H9 (cell line): ENCODE data around the gene DCST2. TPM values are rescaled to one million over a fixed set of nuclear protein-coding genes. Genes with fewer than 3 reads are reported as not detected.

Experiments
- DNase-seq: peaks from one replicate; pipeline ENCODE4 v3.0.0-alpha.2; 2017
- H2AFZ ChIP-seq: one replicate; pipeline ENCODE4 v1.6.1; 2013; ENCODE audit warnings: mild to moderate bottlenecking, low read length, control low read depth, moderate library complexity
- H2AK5ac ChIP-seq: 2 replicates; pipeline ENCODE4 v1.6.1; 2013; ENCODE audit warnings: low read length, control low read depth, mixed read lengths; ENCODE audit not compliant: insufficient read length
- H2BK120ac ChIP-seq: one replicate; pipeline ENCODE4 v1.6.1; 2013; ENCODE audit warnings: low read depth, mild to moderate bottlenecking, low read length, control low read depth, inconsistent platforms; ENCODE audit not compliant: poor library complexity, severe bottlenecking
- H2BK12ac ChIP-seq: 2 replicates; pipeline ENCODE4 v1.6.1; 2013; ENCODE audit warnings: low read length, control low read depth, mixed read lengths, low read depth; ENCODE audit not compliant: insufficient read length
- H2BK15ac ChIP-seq: 2 replicates; pipeline ENCODE4 v1.6.1; 2013; ENCODE audit warnings: low read depth, low read length, control low read depth
- H2BK20ac ChIP-seq: one replicate; pipeline ENCODE4 v1.6.1; 2013; ENCODE audit warnings: low read depth, mild to moderate bottlenecking, low read length, control low read depth, inconsistent platforms; ENCODE audit not compliant: poor library complexity, severe bottlenecking
- H2BK5ac ChIP-seq: 2 replicates; pipeline ENCODE4 v1.6.1; 2013; ENCODE audit warnings: low read length, control low read depth, mixed read lengths; ENCODE audit not compliant: insufficient read length
- H3K14ac ChIP-seq: 2 replicates; pipeline ENCODE4 v1.6.1; 2013; ENCODE audit warnings: low read length, control low read depth; ENCODE audit not compliant: insufficient read depth
- H3K18ac ChIP-seq: 2 replicates; pipeline ENCODE4 v1.6.1; 2013; ENCODE audit warnings: low read depth, mild to moderate bottlenecking, mixed read lengths, low read length, control low read depth; ENCODE audit not compliant: insufficient read length
- H3K23ac ChIP-seq: 2 replicates; pipeline ENCODE4 v1.6.1; 2013; ENCODE audit warnings: low read length, control low read depth, mixed read lengths, low read depth; ENCODE audit not compliant: insufficient read length
- H3K23me2 ChIP-seq: 2 replicates; pipeline ENCODE4 v1.6.1; 2013; ENCODE audit warnings: low read depth, mild to moderate bottlenecking, mixed read lengths, low read length, control low read depth; ENCODE audit not compliant: insufficient read length, poor library complexity, severe bottlenecking
- H3K27ac ChIP-seq: 2 replicates; pipeline ENCODE4 v1.5.1; 2013; ENCODE audit warnings: low read length, control low read depth, mixed read lengths, low read depth; ENCODE audit not compliant: insufficient read length
- H3K27me3 ChIP-seq: 2 replicates; pipeline ENCODE4 v1.6.1; 2013; ENCODE audit warnings: low read length, control low read depth, inconsistent platforms; ENCODE audit not compliant: insufficient read depth
- H3K4ac ChIP-seq: 2 replicates; pipeline ENCODE4 v1.6.1; 2013; ENCODE audit warnings: low read depth, mild to moderate bottlenecking, control low read depth, inconsistent platforms, low read length, moderate library complexity
- H3K4me1 ChIP-seq: 2 replicates; pipeline ENCODE4 v1.6.1; 2013; ENCODE audit warnings: low read length, control low read depth, inconsistent platforms; ENCODE audit not compliant: insufficient read depth
- H3K4me2 ChIP-seq: 2 replicates; pipeline ENCODE4 v1.6.1; 2013; ENCODE audit warnings: low read length, control low read depth, mixed read lengths; ENCODE audit not compliant: insufficient read length, insufficient read depth
- H3K56ac ChIP-seq: 2 replicates; pipeline ENCODE4 v1.6.1; 2013; ENCODE audit warnings: low read depth, mild to moderate bottlenecking, mixed read lengths, low read length, control low read depth; ENCODE audit not compliant: insufficient read length
- H3K79me1 ChIP-seq: 2 replicates; pipeline ENCODE4 v1.6.1; 2013; ENCODE audit warnings: low read depth, mild to moderate bottlenecking, moderate library complexity, low read length, control low read depth, inconsistent platforms; ENCODE audit not compliant: insufficient read depth, poor library complexity, severe bottlenecking
- H3K79me2 ChIP-seq: 2 replicates; pipeline ENCODE4 v1.6.1; 2013; ENCODE audit warnings: low read length, control low read depth, inconsistent platforms; ENCODE audit not compliant: insufficient read depth
- H3K9ac ChIP-seq: 2 replicates; pipeline ENCODE4 v1.6.1; 2013; ENCODE audit warnings: low read length, control low read depth, mixed read lengths; ENCODE audit not compliant: insufficient read length; ENCODE audit errors: extremely low read depth
- H3K9me3 ChIP-seq: one replicate; pipeline ENCODE4 v1.6.1; 2013; ENCODE audit warnings: low read depth, low read length, inconsistent platforms; ENCODE audit not compliant: control insufficient read depth
- H3T11ph ChIP-seq: one replicate; pipeline ENCODE4 v1.6.1; 2013; ENCODE audit warnings: mild to moderate bottlenecking, low read length, control low read depth, inconsistent platforms
- H4K20me1 ChIP-seq: one replicate; pipeline ENCODE4 v1.6.1; 2013; ENCODE audit not compliant: control insufficient read depth, insufficient read length, insufficient read depth
- H4K5ac ChIP-seq: 2 replicates; pipeline ENCODE4 v1.6.1; 2013; ENCODE audit warnings: low read depth, mild to moderate bottlenecking, mixed read lengths, low read length, control low read depth; ENCODE audit not compliant: insufficient read length
- H4K8ac ChIP-seq: replicated peaks from 2 replicates; pipeline ENCODE4 v1.6.1; 2013; ENCODE audit warnings: low read length, control low read depth, mixed read lengths, low read depth; ENCODE audit not compliant: insufficient read length
- H4K91ac ChIP-seq: 2 replicates; pipeline ENCODE4 v1.6.1; 2013; ENCODE audit warnings: low read depth, mild to moderate bottlenecking, moderate library complexity, mixed read lengths, low read length, control low read depth; ENCODE audit not compliant: insufficient read length
- H3K27ac Mint-ChIP-seq, 3 experiments: 2 replicates in 2 of 3; 3 replicates in 1 of 3; pipeline ENCODE4 v1.8.0; 2020 to 2021; ENCODE audit warnings: mixed read lengths in 3 of 3, mild to moderate bottlenecking in 1 of 3, moderate library complexity in 1 of 3
- H3K27me3 Mint-ChIP-seq: 2 replicates; pipeline ENCODE4 v1.8.0; 2021; ENCODE audit warnings: low read depth, mild to moderate bottlenecking, moderate library complexity, mixed read lengths
- H3K36me3 Mint-ChIP-seq, 3 experiments: 2 replicates in 2 of 3; 3 replicates in 1 of 3; pipeline ENCODE4 v1.8.0; 2020 to 2021; ENCODE audit warnings: low read depth in 3 of 3, mixed read lengths in 3 of 3; ENCODE audit not compliant: insufficient read depth in 1 of 3
- H3K4me1 Mint-ChIP-seq, 2 experiments: 2 replicates each; pipeline ENCODE4 v1.8.0; 2020; ENCODE audit warnings: mixed read lengths in 2 of 2
- H3K4me3 Mint-ChIP-seq, 2 experiments: 2 replicates in 1 of 2; 3 replicates in 1 of 2; pipeline ENCODE4 v1.8.0; 2020 to 2021; ENCODE audit warnings: mild to moderate bottlenecking in 2 of 2, mixed read lengths in 2 of 2, moderate library complexity in 1 of 2
- H3K9me3 Mint-ChIP-seq, 2 experiments: 2 replicates in 1 of 2; 3 replicates in 1 of 2; pipeline ENCODE4 v1.8.0; 2020; ENCODE audit warnings: mild to moderate bottlenecking in 2 of 2, mixed read lengths in 2 of 2, moderate library complexity in 1 of 2
- WGBS: extraction: QIAGEN DNeasy Blood & Tissue Kit; methylation state at CpG from one replicate; pipeline ENCODE4 v1.1.7; 2013; ENCODE audit warnings: missing lambda C conversion rate, low lambda C conversion rate, mixed read lengths; ENCODE audit not compliant: insufficient read length; ENCODE audit errors: extremely low coverage; 5-methylcytosine and 5-hydroxymethylcytosine counted together
- total RNA-seq: library from RNA; stranded (reverse); gene quantifications from 2 replicates; pipeline ENCODE4 v1.2.1, GENCODE V29; 2021
- TF ChIP-seq, protein P1 (sequence below): fragments of 200-600 bp; sonication (generic); conservative IDR thresholded peaks from 3 replicates; pipeline ENCODE4 v1.8.0; 2021; ENCODE audit warnings: antibody characterized with exemption, mild to moderate bottlenecking

The DCST2 gene
- total RNA-seq, 1 experiment from 2014 or later, result 0.35 TPM

GRCh38 chr1:154996966-154997701 is 36.4 kb downstream of the DCST2 start:
- Mint-ChIP-seq H3K27ac (no peak overlapping the region; a peak in 1 of 7 replicates), H3K36me3 (peaks cover 0 to 6% (median 2%) of the 10 kb centered on the region in 3 experiments; a peak in 3 of 7 replicates), H3K4me1 (peaks cover 13 to 27% of the 10 kb centered on the region in 2 experiments), H3K4me3 (no peak overlapping the region), H3K9me3 (peaks cover 0 to 2% of the 10 kb centered on the region in 2 experiments; a peak in 2 of 5 replicates), H3K27me3 (peaks cover 3% of the 10 kb centered on the region)
- Histone ChIP-seq H4K5ac (no peak overlapping the region), H4K91ac (no peak overlapping the region), H3K4me2 (no peak overlapping the region), H3K18ac (no peak overlapping the region), H2BK120ac (no peak overlapping the region), H2AFZ (no peak overlapping the region), H4K20me1 (no peaks in the 10 kb centered on the region), H2BK12ac (no peak overlapping the region), H2AK5ac (no peak overlapping the region), H3K23me2 (peaks cover 13% of the 10 kb centered on the region), H3K79me2 (no peaks in the 10 kb centered on the region), H3K79me1 (no peaks in the 10 kb centered on the region), H3K56ac (no peak overlapping the region), H3K27me3 (no peaks in the 10 kb centered on the region), H2BK15ac (no peak overlapping the region), H2BK5ac (no peak overlapping the region), H3T11ph (no peak overlapping the region), H3K4me1 (no peaks in the 10 kb centered on the region; the same call in 1 of the 2 replicates), H3K23ac (no peak overlapping the region), H3K4ac (no peak overlapping the region), H4K8ac (no peak overlapping the region), H3K27ac (no peak overlapping the region), H3K14ac (no peak overlapping the region), H3K9ac (no peak overlapping the region), H3K9me3 (no peaks in the 10 kb centered on the region), H2BK20ac (no peak overlapping the region)
- DNase-seq, result peak; percentile 23
- TF ChIP-seq, protein P1, sequence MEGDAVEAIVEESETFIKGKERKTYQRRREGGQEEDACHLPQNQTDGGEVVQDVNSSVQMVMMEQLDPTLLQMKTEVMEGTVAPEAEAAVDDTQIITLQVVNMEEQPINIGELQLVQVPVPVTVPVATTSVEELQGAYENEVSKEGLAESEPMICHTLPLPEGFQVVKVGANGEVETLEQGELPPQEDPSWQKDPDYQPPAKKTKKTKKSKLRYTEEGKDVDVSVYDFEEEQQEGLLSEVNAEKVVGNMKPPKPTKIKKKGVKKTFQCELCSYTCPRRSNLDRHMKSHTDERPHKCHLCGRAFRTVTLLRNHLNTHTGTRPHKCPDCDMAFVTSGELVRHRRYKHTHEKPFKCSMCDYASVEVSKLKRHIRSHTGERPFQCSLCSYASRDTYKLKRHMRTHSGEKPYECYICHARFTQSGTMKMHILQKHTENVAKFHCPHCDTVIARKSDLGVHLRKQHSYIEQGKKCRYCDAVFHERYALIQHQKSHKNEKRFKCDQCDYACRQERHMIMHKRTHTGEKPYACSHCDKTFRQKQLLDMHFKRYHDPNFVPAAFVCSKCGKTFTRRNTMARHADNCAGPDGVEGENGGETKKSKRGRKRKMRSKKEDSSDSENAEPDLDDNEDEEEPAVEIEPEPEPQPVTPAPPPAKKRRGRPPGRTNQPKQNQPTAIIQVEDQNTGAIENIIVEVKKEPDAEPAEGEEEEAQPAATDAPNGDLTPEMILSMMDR, result no peak
- WGBS, result no CpG with 5 or more reads among the region's 15 CpGs
